Purkinje cell (primary cell): ENCODE results near the gene DLG3. TPM values are rescaled to one million over a fixed set of nuclear protein-coding genes. Genes with fewer than 3 reads are reported as not detected.

Experiments used
- polyA plus RNA-seq: library from polyadenylated mRNA; unstranded; fragments of >200 nt; fragmentation: Nextera tagmentation; gene quantifications from 2 replicates; pipeline ENCODE4 v1.2.1, GENCODE V29; 2014

DLG3 gene
- polyA plus RNA-seq, result 5.3 and 8.9 TPM in 2 replicates

GRCh38 chrX:70444326-70444945 is at the start of gene DLG3:
Gene DLG3 (plus strand): TSS chrX:70444835. CDS start chrX:70445202, 367 bp downstream.

DNA sequence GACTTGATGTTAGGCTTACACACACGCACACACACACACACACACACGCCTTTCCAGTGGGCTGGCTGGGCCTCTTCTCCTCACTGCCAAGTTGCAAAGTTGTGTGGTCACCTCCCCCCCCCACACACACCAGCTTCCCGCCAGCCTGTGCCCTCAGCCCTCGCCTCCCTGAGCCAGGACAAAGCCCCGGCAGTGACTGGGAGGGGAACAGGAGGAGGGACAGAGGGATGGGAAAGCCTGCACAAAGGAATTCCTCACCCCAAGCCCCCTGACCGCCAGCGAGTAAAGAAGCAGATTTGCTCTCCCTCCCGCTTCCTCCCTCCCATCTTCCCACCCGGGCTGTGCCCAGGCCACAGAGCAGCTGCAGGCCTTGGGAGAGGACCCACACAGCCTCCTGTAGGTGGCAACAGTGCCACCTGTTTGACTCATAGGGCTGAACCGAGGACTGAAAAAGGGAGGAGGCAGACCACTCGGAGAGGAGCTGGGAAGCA is 21.7 kb upstream of the DLG3 start, which contains the start of gene GDPD2:
TSS of gene GDPD2 (plus strand) at position 464 of the 491 bp plus-strand sequence. CDS start 1,671 bp downstream, outside the sequence.

Other genes with a start within 250 kb of the DLG3 start
- not detected in 2 replicates for gene AWAT1, start 210.2 kb upstream of the DLG3 start, polyA plus RNA-seq
- gene P2RY4, start 184.6 kb upstream of the DLG3 start, polyA plus RNA-seq, result not detected in 2 replicates
- 0.39 TPM in 1 of 2 replicates, not detected in the other for gene ARR3, start 176.5 kb upstream of the DLG3 start, polyA plus RNA-seq
- 0.69 TPM in 1 of 2 replicates, not detected in the other for gene RAB41, start 162.7 kb upstream of the DLG3 start, polyA plus RNA-seq
- 351 and 377 TPM in 2 replicates for gene PDZD11, start 154.9 kb upstream of the DLG3 start, polyA plus RNA-seq
- 0.07 TPM in 1 of 2 replicates, not detected in the other for gene KIF4A, start 154.7 kb upstream of the DLG3 start, polyA plus RNA-seq
- 1.0 TPM in 1 of 2 replicates, not detected in the other for gene GDPD2, start 21.5 kb upstream of the DLG3 start, polyA plus RNA-seq